CD4-positive, alpha-beta T cell treated with Interleukin-4 for 4 hours (primary cell): ENCODE results near the gene NIT2.
"Not testable (repeated sequence)": the region's sequence is repeated elsewhere in the genome, so short reads cannot be mapped to it uniquely, and the experiment has no call there.

ENCODE experiments used
- DNase-seq: peaks from one replicate; pipeline ENCODE4 v3.0.0-alpha.2; 2020

NIT2 gene

DNA sequence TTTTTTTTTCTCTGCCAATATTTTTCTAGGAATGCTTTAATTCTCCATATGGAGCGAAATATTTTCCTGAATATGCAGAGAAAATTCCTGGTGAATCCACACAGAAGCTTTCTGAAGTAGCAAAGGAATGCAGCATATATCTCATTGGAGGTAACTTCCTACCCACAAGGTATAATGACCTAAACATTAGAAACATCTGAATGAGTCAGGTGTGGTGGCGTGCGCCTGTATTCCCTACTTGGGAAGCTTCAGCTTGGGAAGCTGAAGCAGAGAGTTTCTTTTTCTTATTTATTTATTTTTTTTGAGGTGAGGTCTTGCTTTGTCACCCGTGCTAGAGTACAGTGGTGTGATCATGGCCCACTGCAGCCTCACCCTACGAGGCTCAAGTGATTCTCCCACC, 5.2 kb downstream of the NIT2 start:
- DNase-seq: no peak

DNA sequence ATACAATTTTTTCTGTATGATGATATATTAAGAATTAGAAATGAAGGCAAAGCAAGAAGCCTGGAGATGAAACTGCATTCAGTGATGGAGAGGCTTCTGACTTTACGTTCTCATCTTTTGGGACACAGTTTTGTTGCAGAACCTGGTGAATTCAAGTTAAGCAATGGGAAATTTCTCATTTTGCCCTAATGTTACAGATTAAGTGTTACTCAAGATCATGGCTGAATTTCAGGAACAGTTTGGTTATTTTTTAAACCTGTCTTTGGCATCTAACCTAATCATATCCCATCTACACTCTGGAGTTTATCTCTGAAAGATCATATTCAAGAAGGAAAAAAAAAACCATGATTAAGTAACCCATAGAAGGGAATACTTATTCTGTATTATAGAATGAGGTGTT, 6.0 kb downstream of the NIT2 start:
- DNase-seq: no peak

GRCh38 chr3:100348727-100349126, 14.2 kb downstream of the NIT2 start:
- no peak for DNase-seq

GRCh38 chr3:100351770-100352169, 17.2 kb downstream of the NIT2 start:
- not testable (repeated sequence) for DNase-seq

DNA sequence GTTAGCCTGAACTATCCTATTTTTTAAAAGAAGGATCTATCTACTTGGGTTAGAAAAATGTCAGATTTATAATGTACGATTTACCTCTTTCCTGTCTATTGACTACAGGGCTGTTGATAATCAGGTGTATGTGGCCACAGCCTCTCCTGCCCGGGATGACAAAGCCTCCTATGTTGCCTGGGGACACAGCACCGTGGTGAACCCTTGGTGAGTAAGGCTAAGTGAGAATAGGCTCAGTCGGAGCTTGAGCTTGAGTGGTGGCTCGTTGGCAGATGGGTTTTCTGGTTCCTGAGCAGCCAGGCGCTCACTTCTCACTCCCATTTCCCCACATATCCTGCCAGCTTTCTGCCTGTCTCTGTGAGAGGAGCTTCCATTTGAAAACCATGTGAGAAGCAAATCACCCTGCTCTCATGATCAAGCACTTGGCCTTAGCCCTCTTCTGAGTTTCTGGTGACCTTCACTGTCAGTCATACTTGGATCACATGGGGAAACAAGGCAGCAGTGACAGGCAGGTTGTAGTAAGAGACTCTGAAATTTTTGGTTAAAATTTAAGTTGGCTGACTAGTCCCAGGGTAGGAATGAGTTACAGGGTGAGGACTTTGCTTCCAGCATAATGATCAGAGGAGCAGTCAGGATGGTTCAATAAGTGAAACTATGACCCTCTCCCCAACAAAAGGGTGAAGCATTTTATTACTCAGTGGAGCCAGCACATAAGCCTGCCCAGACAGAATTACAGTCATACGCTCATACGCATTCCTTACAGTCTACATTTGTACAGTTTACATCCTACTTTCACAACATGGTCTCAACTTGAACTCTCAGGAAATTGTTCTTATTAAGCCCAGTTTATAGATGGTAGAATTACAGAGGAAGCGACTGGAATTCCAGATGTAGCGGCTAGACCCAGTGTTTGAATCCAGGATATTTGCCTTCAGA, 18.0 kb downstream of the NIT2 start:
- no peak for DNase-seq

GRCh38 chr3:100354850-100355249, 20.3 kb downstream of the NIT2 start:
- DNase-seq: no peak

DNA sequence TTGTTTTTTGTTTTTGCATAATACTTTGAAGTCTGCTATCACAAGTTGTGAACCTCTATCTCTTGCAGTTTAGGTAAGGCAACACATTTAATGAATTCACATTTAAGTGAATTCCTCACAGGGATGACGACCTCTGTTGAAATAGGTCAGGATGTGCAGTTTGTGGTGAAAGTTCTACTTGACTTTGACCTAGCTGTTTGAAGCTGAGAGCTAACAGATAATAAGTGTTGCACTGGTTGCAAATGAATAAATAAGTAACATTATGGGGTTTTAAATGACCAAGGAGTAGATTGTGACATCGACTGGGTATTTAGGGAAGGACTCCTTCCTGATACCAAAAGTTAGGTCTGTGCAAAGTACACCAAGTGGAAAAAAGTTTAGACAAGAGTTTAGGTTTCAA, 23.9 kb downstream of the NIT2 start:
- no peak for DNase-seq

DNA sequence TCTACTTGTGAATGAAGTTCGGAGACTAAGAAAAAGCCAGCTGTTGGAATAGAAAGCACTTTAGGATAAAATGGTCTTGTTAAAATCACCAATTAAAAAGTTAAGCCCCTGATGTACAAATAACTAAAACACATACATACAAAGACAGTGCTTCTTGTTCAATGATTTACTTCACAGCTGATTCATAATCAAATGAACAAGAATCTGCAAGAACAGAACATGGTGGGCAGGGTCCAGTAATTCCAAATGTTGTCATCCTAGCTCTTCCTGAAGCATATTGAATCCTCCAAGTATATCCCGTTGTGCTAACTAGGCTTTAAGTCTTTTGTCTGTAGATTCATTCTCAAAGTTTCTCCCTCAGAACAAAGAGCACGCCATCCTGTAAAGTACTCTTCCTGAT, 24.5 kb downstream of the NIT2 start:
- no peak for DNase-seq

DNA sequence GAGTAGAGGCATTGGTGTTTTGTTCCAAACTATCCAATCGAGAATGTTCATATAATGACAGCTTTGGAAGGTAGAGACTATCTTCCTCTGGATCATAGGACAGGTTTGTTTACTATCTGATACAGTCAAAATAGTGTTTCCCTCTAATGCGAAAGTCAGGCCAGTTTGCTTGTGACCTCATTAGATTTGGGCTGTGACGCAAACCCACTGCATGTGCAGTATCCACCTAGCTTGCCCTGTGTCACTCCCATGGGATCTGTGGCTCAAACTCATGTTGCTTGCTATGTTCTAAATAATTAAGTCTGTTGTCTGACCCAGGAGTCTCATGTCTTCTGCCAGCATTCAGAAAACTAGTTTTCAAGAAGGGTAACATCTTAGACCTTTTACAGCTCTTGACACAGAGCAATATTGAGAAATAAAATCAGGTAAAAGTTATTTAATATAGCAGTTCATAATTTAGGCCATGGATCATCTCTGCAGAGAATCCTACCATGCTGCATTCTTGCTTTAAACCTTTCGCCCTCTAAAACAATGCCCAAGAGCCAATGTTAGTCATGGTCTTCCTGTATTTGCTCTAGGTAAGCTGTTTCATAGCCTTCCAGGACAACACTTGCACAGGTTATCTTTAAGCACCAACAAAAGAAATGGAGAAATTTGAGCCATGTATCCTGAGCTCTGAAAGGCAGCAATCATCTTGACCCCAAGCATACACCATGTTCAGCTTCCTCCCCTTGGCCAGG, 26.4 kb downstream of the NIT2 start:
- DNase-seq: no peak

GRCh38 chr3:100361897-100362296, 27.3 kb downstream of the NIT2 start:
- DNase-seq: no peak

- DNase-seq: no peak
These were observed 29.9 kb downstream of the NIT2 start for GRCh38 chr3:100364421-100364820.

DNA sequence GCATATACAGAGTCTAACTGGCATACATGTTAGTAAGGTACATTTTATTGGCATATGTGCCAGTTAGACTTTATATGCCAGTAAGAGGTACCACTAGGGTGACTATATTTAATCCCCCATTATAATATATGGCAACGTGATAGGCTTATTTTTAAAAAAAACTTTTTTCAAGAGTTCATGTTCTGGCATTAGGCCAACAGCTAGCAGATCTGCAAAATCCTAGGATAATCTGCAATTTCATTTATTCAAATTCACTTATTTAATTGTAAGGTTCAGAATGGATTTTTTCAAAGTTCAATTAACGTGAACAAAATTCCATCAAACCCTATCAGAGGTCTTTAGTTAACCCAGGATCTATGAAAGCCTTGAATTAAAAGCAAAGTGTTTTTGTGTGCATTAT, 31.9 kb downstream of the NIT2 start:
- DNase-seq: no peak

DNA sequence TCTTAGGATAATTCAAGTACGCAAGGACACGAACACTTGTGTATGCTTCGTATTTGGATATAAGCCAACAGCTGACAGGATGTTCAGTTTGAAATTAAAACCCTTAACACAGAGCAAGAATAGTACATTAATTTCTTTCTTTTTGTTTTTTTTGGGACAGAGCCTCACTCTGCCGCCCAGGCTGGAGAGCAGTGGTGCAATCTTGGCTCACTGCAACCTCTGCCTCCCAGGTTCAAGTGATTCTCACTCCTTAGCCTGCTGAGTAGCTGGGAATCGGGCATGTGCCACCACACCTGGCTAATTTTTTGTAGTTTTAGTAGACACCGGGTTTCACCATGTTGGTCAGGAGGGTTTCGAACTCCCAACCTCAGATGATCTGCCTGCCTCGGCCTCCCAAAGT, 33.9 kb downstream of the NIT2 start:
- no peak for DNase-seq

DNA sequence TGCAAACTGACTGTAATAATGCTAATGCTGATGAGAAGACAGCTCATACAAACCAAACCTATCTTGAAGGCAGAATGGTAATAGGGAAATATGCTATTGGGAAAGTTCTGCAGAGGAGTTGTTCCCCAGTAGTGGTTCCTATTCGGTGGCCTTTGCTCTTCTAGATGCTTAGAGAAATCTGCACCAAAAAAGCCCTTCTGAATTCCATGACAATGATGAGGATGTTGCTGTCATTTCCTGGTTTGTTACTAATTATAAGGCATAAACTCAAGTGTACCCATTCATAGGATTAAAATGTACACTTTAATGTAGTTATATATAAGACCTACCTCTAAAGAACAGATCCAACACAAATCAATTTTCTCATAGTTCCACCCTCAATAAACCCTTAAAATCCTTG, 36.2 kb downstream of the NIT2 start:
- DNase-seq: no peak

GRCh38 chr3:100374521-100374920, 40.0 kb downstream of the NIT2 start:
- DNase-seq: no peak

- DNase-seq: no peak
These were observed 41.7 kb downstream of the NIT2 start for GRCh38 chr3:100376301-100376700.

- no peak for DNase-seq
These were observed 50.4 kb downstream of the NIT2 start for GRCh38 chr3:100384733-100385525.

- no peak for DNase-seq
These were observed 52.0 kb downstream of the NIT2 start for GRCh38 chr3:100386437-100387074.

DNA sequence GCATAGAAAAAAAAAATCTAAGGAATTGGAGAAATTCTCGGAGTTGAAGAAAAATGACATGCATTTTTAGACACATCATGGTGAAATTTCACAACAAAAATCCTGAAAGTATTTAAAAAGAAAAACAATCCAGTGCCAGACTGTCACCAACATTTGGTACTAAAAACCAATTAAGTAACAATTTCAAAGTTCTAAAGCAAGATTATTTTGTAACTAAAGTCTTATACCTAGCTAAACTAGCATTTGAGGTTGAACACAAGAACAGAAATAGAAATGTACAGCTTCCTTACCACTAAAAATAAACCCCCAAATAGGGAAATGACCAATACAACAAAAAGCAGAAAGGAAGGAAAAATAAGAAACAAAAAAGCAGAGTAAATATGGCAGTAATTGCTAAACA, 54.5 kb downstream of the NIT2 start:
- DNase-seq: no peak

DNA sequence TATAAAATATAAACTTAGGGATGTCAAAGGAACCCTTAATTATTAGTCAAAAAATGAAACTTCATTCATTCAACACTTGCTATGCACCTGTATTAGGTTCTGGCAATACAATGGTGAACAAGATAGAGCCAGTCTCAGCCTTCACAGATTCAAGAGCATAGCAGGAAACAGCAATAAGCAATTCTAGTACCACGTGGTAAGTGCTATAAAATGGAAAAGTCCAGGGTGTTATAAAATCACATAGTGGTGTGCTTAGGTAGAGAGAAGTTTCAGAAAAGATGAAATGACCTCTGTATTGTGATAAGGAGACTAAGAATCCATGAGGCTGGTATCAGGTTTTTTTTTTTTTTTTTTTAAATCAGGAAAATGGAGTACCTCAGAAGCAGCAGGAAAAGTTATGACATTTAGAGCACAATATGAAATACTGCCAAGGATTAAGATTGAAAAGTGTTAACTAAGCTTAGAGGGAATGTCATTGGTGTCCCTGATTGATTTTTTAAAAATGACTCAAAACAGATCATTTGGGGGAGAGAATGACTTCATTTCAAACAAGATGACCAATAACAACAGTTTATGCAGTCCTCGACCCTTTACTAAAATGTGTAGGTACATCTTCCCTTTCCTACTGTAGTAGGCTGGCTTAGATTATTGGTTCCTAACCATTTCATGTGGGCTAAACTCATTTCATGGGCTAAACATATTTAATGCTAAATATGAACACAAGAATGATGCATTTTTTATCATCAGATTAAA, 61.3 kb downstream of the NIT2 start:
- DNase-seq: no peak

DNA sequence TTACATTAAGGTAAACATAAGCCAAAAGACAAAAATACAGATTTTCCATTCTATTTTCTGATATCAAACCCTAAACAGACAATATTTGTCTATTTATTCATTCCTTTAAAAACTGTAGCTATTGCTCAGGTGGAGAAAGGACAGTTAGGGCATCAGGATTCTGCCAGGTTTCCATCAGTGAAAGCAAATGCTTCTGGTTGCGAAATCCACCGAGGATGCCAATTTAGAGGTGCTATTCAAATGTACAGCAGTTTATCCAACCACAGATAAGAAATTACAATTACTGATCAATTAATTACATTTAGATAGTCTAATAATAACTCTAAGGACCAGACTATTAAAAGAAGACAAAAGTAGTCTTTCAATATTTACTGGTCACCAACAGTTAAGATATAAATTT, 62.4 kb downstream of the NIT2 start:
- no peak for DNase-seq
